Erythroblast (primary cell): ENCODE results near the gene SH3D19.

Experiments used
- DNase-seq, 2 experiments: peaks; one replicate each; lab custom pipeline; 2025; lab: John Stamatoyannopoulos, UW
- GATA1 ChIP-seq: IDR thresholded peaks from 2 replicates; pipeline ENCODE4 v1.6.1; 2011; ENCODE audit warnings: low read depth, mild to moderate bottlenecking, control low read depth, low read length, moderate library complexity
- POLR2A ChIP-seq: IDR thresholded peaks from 2 replicates; pipeline ENCODE4 v1.6.1; 2011; ENCODE audit warnings: mild to moderate bottlenecking, low read length

Gene SH3D19

DNA sequence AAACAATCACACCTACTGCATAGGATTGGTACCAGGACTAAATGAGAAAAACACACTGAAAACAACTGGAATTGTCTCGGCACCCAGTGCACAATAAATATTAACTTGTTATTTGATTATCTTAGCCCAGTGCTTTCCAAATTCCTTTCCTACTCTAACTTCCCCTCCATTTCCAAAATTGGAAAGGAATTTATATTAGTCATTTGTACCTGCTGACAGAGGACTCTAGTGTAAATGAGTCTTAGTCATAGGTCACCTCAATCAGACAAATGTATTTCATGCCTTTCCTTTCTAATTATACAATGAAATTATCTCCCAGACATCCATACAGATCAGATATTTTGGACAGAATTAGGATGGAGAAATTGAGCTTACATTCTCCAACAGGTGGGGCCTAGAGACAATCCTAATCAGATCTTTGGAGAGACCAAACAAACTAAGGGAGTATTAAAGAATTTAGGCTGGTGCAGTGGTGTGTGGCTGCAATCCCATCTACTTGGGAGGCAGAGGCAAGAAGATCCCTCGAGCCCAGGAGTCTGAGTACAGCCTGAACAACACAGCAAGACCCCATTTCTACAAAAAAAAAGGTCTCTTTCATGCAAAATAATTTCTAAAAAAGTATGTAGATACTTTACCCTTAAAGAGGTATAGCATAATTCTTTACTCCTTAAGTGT, 10.1 kb downstream of the SH3D19 start:
- no peak for TF ChIP-seq POLR2A
- no peak for TF ChIP-seq GATA1
- no peak for DNase-seq

DNA sequence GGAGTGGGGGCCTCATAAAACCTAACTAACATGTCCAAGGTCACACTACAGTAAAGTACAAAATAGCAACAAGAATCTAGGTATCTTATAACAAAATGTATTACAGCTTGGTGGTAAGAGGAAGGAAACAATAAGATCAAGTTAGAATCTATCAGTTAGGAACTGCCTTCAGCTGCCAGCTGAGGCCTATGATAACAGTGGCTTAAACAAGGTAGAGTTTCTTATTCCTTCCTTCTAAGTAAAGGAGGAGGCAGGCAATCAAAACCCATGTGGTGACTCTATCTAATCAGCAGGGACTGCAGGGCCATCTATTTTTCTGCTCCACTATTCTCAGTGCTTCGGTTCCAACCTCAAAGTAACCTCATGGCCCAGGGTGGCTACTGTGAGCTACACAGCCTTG, 10.9 kb downstream of the SH3D19 start:
- peak in 1 of 2 experiments; percentile 7 for DNase-seq

DNA sequence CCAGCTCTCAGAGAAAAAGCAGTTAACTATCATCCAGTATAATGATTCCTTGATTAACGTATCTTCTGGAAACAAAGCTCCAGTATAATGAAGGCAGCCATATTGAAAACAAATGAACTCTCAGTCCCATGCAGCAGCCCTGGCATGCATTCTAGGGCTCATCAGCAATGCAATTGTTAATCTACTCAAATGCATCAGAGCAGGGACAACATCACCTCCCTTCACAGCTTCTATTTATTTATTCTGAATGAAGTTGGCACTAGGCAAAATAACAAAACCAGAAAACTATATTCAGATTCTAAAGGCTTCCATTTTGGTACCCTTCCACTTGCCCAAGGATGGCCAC, 11.4 kb downstream of the SH3D19 start:
- no peak for DNase-seq
- TF ChIP-seq POLR2A = no peak
- no peak for TF ChIP-seq GATA1

More for the DNA sequence above, 10.9 kb downstream of the SH3D19 start:
- TF ChIP-seq POLR2A = no peak
- no peak for TF ChIP-seq GATA1

DNA sequence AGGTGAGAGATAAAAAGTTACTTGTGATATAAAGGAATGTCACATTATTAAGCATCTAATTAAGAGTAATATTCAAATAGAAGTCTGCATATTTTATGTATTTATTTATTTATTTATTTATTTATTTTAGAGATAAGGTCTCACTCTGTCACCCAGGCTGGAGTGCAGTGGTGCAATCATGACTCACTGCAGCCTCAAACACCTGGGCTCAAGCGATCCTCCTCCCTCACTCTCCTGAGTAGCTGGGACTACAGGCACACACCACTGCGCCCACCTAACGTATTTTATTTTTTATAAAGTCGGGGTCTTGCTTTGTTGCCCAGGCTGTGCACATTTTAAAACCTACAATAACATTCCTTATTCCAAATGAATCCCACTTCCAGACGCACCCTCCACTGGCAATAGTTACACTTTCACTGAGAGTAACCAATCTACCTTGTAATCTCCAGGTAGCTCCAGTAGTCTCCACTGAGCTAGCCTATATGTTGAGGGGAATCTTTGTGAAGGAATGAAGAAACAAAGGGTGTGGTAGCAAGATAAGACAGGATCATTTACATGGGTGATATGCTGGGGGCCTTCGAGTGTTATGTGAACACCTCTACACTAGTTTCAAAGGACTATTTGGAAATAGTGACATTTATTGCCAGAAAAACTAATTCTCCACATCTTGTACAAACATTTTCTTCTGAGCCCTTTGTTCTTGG, 11.9 kb downstream of the SH3D19 start:
- DNase-seq = no peak
- no peak for TF ChIP-seq POLR2A

DNA sequence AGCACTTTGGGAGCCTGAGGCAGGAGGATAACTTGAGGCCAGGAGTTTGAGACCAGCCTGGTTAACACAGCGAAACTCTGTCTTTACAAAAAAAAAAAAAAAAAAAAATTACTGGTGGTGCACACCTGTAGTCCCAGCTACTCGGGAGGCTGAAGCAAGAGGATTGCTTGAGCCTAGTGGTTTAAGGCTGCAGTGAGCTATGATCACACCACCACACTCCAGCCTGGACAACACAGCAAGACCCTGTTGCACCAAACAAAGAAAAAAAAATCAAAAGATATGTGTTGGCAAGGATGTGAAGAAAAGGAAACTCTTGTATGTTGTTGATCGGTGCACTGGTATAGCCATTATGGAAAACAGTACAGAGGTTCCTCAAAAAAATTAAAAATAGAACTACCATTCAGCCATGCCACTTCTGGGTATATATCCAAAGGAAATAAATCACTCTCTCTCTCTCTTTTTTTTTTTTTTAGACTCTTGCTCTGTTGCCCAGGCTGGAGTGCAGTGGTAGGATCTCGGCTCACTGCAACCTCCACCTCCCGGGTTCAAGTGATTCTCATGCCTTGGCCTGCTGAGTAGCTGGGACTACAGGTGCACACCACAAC, 15.2 kb downstream of the SH3D19 start:
- no peak for TF ChIP-seq POLR2A
- no peak for TF ChIP-seq GATA1
- DNase-seq = no peak

DNA sequence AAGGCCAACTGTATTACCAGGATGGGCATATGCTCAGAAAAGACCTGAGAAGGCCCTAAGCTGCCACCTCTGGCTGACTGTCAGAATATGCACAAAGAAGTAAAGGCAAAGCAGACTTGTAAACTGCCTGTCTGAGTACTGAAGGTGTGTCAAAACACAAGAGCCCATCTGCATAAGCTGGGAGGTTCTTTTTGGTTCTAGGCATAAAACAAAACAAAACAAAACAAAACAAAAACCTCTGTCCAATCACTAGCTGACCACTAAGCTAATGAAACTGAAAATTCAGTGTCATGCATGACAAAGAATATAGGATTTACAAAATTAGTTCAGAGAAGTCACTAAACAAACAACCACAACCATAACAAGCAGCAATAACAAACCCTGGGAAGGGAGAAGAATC, 20.6 kb downstream of the SH3D19 start:
- TF ChIP-seq GATA1 (no peak), POLR2A (no peak)

DNA sequence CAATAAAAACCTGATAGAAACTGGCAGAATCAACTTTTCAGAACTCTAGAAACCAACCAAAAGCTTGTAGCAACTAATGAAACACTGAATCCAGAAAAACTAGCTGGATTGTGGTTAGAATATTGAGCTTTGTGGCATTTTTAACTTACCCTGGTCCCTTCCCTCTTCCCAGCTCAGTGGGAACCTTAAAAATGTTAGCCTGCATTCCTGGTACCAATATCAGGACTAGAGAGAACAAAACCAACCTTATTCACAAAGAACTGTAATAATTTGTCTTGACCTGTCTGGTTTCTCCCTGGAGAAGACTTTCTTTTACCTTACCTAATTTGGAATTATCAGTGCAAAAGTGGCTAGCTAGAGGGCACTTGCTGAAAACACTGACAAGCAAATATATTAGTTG, 21.2 kb downstream of the SH3D19 start:
- DNase-seq = no peak
- no peak for TF ChIP-seq GATA1
- no peak for TF ChIP-seq POLR2A

More for the DNA sequence above, 20.6 kb downstream of the SH3D19 start:
- DNase-seq = no peak

DNA sequence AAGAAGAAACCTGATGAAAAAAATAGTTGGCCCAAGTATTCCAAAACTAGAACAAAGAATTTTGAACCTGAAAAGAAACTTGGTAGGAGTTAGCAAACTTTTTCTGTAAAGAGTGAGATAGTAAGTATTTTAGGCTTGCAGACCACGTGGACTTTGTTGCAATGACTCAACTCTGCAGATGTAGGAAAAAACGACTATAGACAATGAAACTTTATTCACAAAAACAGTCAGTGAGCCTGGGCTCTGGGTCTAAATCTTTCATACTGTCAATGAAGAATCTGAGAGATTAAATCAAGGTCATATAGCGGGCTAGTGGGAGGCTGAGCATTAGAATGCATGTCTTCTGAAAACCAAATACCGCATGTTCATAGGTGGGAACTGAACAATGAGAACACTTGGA, 23.0 kb downstream of the SH3D19 start:
- TF ChIP-seq GATA1 = no peak
- no peak for TF ChIP-seq POLR2A
- no peak for DNase-seq

DNA sequence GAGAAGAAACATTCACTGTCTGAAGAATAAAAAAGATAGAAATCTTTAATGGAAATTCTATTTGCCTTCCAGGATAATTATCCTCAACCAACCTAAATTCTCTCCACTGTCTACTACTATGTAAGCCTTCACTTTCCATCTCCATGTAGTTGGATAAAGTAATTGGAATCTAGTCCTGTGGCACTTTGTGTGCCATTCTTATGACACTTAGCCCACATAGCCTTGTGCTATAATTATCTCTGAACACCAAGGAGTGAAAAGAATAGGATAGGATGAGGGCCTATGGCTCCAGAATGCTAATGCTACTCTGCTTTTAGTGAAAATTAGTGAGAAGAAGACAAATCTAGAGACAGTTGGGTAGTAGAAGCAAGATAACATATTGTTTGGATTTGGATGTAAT, 28.2 kb downstream of the SH3D19 start:
- TF ChIP-seq POLR2A = no peak
- TF ChIP-seq GATA1 = no peak
- no peak for DNase-seq

DNA sequence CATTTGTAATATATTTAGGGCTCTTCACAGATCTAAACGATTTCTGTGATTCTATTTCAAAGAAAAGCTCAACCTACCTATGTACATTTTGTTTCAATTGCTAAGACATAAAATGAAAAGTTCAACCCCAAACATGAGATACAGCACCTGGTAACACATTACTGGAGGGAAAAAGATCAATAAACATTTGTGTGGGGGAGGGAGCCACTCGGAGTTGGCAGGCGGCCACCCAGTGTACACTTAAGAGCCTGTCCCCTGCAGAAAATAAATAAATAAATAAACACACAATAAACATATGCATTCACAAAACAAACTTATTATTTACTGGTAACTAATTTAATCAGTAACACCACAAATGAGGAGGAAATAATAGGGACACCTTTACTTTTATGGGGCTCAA, 29.2 kb downstream of the SH3D19 start:
- TF ChIP-seq GATA1 (no peak), POLR2A (no peak)
- no peak for DNase-seq

DNA sequence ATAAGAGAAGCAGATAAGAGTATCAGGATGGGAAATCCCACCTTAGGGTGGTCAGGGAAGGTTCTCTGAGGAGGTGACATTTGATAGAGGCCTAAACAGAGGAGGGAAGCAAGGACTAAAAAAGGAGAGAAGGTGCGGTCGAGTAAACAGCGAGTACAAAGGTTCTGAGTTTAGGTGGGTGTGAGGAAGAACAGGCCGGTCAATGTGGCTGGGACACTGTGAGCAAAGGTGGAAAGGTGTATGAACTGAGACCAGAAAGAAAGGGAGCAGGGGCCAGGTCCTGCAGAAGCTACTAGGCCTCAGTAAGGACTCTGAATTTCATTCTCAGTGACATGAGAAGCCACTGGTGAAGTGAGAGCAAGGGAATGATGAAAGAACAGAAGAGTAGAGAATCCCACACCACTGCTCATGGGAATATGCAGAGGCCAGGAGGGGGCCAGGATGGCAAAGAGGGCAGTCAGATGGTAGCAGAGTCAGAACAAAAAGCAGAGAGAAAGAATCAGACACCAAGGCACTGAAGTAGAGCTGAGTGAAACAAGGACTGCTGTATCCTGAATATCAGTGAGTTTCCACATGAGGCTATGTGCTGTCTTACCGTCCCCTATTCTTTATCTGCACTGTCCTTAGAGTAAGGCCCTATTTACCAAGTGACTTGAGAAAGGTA, 30.4 kb downstream of the SH3D19 start:
- no peak for TF ChIP-seq POLR2A
- TF ChIP-seq GATA1 = no peak

DNA sequence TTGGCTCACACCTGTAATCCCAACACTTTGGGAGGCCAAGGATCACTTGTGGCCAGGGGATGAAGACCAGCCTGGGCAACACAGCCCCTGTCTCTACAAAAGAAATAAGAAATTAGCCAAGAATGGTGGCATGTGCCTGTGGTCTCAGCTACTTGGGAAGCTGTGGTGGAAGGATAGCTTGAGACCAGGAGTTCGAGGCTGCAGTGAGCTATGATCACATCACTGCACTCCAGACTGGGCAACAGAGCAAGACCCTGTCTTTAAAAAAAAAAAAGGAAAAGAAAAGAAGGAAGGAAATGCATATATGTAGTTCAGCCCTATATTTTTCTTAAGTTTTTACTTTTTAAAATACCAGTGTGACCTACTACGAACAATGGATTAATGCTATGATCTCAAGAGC, 33.4 kb downstream of the SH3D19 start:
- no peak for DNase-seq
- no peak for TF ChIP-seq POLR2A
- TF ChIP-seq GATA1 = no peak

More for the DNA sequence above, 30.4 kb downstream of the SH3D19 start:
- DNase-seq = no peak

DNA sequence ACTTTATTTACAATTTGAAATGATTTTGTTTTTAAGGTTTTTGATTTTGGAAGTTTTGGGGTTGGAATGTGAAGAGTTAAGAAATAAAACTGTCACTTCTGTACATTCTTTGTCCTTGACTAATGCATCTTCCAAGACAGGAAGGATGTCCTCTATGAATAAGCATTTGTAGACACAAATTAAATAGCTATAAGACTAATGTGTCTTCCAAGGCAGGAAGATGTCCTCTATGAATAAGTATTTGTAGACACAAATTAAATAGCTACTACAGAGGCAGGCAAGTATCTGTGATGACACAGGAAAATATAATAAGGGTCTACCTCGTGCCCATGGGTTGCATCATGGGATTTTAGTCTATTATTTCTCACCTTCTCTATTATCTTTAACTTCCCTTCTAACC, 33.9 kb downstream of the SH3D19 start:
- no peak for DNase-seq
- TF ChIP-seq POLR2A (no peak), GATA1 (no peak)

DNA sequence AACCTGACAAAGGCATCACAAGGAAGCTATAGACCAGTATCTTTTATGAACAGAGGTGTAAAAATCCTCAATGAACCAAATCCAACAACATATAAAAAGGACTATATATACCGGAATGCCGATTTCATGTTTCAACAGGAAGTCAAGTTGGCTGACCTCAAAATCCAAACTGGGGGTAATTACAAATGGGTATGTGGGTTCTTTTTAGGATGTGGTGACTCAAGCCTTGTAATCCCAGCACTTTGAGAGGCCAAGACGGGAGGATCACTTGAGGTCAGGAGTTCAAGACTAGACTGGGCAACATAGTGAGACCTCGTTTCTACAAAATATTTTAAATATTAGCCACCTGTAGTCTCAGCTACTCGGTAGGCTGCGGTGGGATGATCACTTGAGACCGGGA, 38.0 kb downstream of the SH3D19 start:
- TF ChIP-seq GATA1 (no peak), POLR2A (no peak)
- DNase-seq = no peak
